ENCODE results near the gene TCTN2. TPM values are rescaled to one million over a fixed set of nuclear protein-coding genes. Genes with fewer than 3 reads are reported as not detected.

Gene TCTN2
- total RNA-seq, 4 donors from 2014 or later = 5.4 to 10.0 (median 8.0) TPM

GRCh38 chr12:123643911-123644310, 27.0 kb upstream of the TCTN2 start:
- WGBS = 94% methylated on average over 7 of the region's 7 CpGs
- Histone ChIP-seq H3K4me3 (no peak overlapping the region), H3K9me3 (no peaks in the 10 kb centered on the region), H3K36me3 (peaks cover 38 to 84% (median 64%) of the 10 kb centered on the region in 4 donors), H3K27ac (replicated peaks in 1 of 4) (no peak overlapping the region), H3K4me1 (no peaks in the 10 kb centered on the region), H3K27me3 (no peaks in the 10 kb centered on the region)
- no peak for DNase-seq (ENCODE audit: extremely low spot score)
- TF ChIP-seq POLR2AphosphoS5 (IDR thresholded peaks at IDR 0.05) (no peak), EP300 (IDR thresholded peaks at IDR 0.05) (no peak), POLR2A (IDR thresholded peaks at IDR 0.05; ENCODE audit: low read depth) (no peak)
- TF ChIP-seq, protein P1, sequence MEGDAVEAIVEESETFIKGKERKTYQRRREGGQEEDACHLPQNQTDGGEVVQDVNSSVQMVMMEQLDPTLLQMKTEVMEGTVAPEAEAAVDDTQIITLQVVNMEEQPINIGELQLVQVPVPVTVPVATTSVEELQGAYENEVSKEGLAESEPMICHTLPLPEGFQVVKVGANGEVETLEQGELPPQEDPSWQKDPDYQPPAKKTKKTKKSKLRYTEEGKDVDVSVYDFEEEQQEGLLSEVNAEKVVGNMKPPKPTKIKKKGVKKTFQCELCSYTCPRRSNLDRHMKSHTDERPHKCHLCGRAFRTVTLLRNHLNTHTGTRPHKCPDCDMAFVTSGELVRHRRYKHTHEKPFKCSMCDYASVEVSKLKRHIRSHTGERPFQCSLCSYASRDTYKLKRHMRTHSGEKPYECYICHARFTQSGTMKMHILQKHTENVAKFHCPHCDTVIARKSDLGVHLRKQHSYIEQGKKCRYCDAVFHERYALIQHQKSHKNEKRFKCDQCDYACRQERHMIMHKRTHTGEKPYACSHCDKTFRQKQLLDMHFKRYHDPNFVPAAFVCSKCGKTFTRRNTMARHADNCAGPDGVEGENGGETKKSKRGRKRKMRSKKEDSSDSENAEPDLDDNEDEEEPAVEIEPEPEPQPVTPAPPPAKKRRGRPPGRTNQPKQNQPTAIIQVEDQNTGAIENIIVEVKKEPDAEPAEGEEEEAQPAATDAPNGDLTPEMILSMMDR (IDR thresholded peaks at IDR 0.05) = no peak
- intact Hi-C loops (cut with DNase I) = no loop called here

- Histone ChIP-seq H3K4me3 (no peak overlapping the region), H3K4me1 (no peaks in the 10 kb centered on the region), H3K9me3 (no peaks in the 10 kb centered on the region), H3K27ac (replicated peaks in 1 of 4) (no peak overlapping the region), H3K36me3 (peaks cover 40 to 86% (median 73%) of the 10 kb centered on the region in 4 donors), H3K27me3 (no peaks in the 10 kb centered on the region)
- no peak for DNase-seq (ENCODE audit: extremely low spot score)
- intact Hi-C loops (cut with DNase I) = no loop called here
- 94% methylated on average over 3 of the region's 3 CpGs for WGBS
- TF ChIP-seq, protein P1 (IDR thresholded peaks at IDR 0.05) = no peak
- TF ChIP-seq POLR2AphosphoS5 (IDR thresholded peaks at IDR 0.05) (no peak), POLR2A (IDR thresholded peaks at IDR 0.05; ENCODE audit: low read depth) (no peak), EP300 (IDR thresholded peaks at IDR 0.05) (no peak)
Measured at GRCh38 chr12:123645380-123645779, 25.5 kb upstream of the TCTN2 start.

- Histone ChIP-seq H3K9me3 (no peaks in the 10 kb centered on the region), H3K4me1 (no peaks in the 10 kb centered on the region), H3K4me3 (no peak overlapping the region), H3K36me3 (peaks cover 40 to 89% (median 71%) of the 10 kb centered on the region in 4 donors), H3K27ac (replicated peaks in 1 of 4) (no peak overlapping the region), H3K27me3 (no peaks in the 10 kb centered on the region)
- no peak for TF ChIP-seq POLR2AphosphoS5 (IDR thresholded peaks at IDR 0.05)
- no peak for TF ChIP-seq EP300 (IDR thresholded peaks at IDR 0.05)
- TF ChIP-seq, protein P1 (IDR thresholded peaks at IDR 0.05) = no peak
- TF ChIP-seq POLR2A (IDR thresholded peaks at IDR 0.05; ENCODE audit: low read depth) = no peak
- DNase-seq (ENCODE audit: extremely low spot score) = no peak
- WGBS = 87% methylated on average over 5 of the region's 5 CpGs
- intact Hi-C loops (cut with DNase I) = no loop called here
Measured at GRCh38 chr12:123645878-123646277, 25.0 kb upstream of the TCTN2 start.

- H3K27ac ChIP-seq (replicated peaks in 1 of 4) = no peak overlapping the region
- H3K9me3 ChIP-seq = no peaks in the 10 kb centered on the region
- no peak for DNase-seq (ENCODE audit: extremely low spot score)
- no peaks in the 10 kb centered on the region for H3K4me1 ChIP-seq
- 92% methylated on average over 5 of the region's 5 CpGs for WGBS
- intact Hi-C loops (cut with DNase I) = no loop called here
- peaks cover 41 to 91% (median 78%) of the 10 kb centered on the region in 4 donors for H3K36me3 ChIP-seq
- no peak overlapping the region for H3K4me3 ChIP-seq
- no peak for TF ChIP-seq EP300 (IDR thresholded peaks at IDR 0.05)
- no peak for TF ChIP-seq POLR2A (IDR thresholded peaks at IDR 0.05; ENCODE audit: low read depth)
- TF ChIP-seq, protein P1 (IDR thresholded peaks at IDR 0.05) = no peak
- no peak for TF ChIP-seq POLR2AphosphoS5 (IDR thresholded peaks at IDR 0.05)
- no peaks in the 10 kb centered on the region for H3K27me3 ChIP-seq
Measured at GRCh38 chr12:123648401-123648800, 22.5 kb upstream of the TCTN2 start.

GRCh38 chr12:123654129-123654701, 16.7 kb upstream of the TCTN2 start:
- no peak for DNase-seq (ENCODE audit: extremely low spot score)
- no peaks in the 10 kb centered on the region for H3K27me3 ChIP-seq
- intact Hi-C loops (cut with DNase I) = no loop called here
- no peaks in the 10 kb centered on the region for H3K4me1 ChIP-seq
- 93% methylated on average over 4 of the region's 4 CpGs for WGBS
- H3K9me3 ChIP-seq = no peaks in the 10 kb centered on the region
- H3K4me3 ChIP-seq = no peak overlapping the region
- H3K27ac ChIP-seq (replicated peaks in 1 of 4) = no peak overlapping the region
- peaks cover 32 to 92% (median 68%) of the 10 kb centered on the region in 4 donors for H3K36me3 ChIP-seq
- no peak for TF ChIP-seq POLR2A (IDR thresholded peaks at IDR 0.05; ENCODE audit: low read depth)
- no peak for TF ChIP-seq EP300 (IDR thresholded peaks at IDR 0.05)
- TF ChIP-seq, protein P1 (IDR thresholded peaks at IDR 0.05) = no peak
- TF ChIP-seq POLR2AphosphoS5 (IDR thresholded peaks at IDR 0.05) = no peak
